Measurements from ENCODE around the gene PHOSPHO2.

Gene PHOSPHO2

GRCh38 chr2:169694113-169694893 lies at the start of gene PHOSPHO2, which contains the start of gene CFAP210:
PHOSPHO2 (plus strand) TSS chr2:169694469; CDS start chr2:169700972, 6,503 bp downstream.
CFAP210 (minus strand) TSS chr2:169694405; CDS start chr2:169694327, 78 bp downstream.
- peak; percentile 91 for DNase-seq

GRCh38 chr2:169647496-169647895 lies 46.8 kb upstream of the PHOSPHO2 start:
- DNase-seq, result no peak

- DNase-seq, result no peak
These were observed 45.0 kb upstream of the PHOSPHO2 start for GRCh38 chr2:169649278-169649677.

GRCh38 chr2:169653636-169654035 lies 40.6 kb upstream of the PHOSPHO2 start:
- DNase-seq, result no peak

- no peak for DNase-seq
These were observed 38.1 kb upstream of the PHOSPHO2 start for GRCh38 chr2:169656164-169656563.

- DNase-seq, result no peak
These were observed 35.4 kb upstream of the PHOSPHO2 start for GRCh38 chr2:169658877-169659276.

- DNase-seq, result no peak
These were observed 34.9 kb upstream of the PHOSPHO2 start for GRCh38 chr2:169659320-169659719.

GRCh38 chr2:169661265-169661664 lies 33.0 kb upstream of the PHOSPHO2 start:
- DNase-seq, result no peak

- DNase-seq, result no peak
These were observed 31.5 kb upstream of the PHOSPHO2 start for GRCh38 chr2:169662744-169663143.

GRCh38 chr2:169663247-169663646 lies 31.0 kb upstream of the PHOSPHO2 start:
- no peak for DNase-seq

- DNase-seq, result no peak
These were observed 29.7 kb upstream of the PHOSPHO2 start for GRCh38 chr2:169664600-169664977.

GRCh38 chr2:169664978-169665930 lies 29.0 kb upstream of the PHOSPHO2 start:
- DNase-seq, result no peak

GRCh38 chr2:169667583-169667982 lies 26.7 kb upstream of the PHOSPHO2 start:
- DNase-seq, result no peak

GRCh38 chr2:169670215-169670651 lies 24.0 kb upstream of the PHOSPHO2 start:
- no peak for DNase-seq

- DNase-seq, result no peak
These were observed 23.3 kb upstream of the PHOSPHO2 start for GRCh38 chr2:169670937-169671336.

GRCh38 chr2:169672406-169672805 lies 21.9 kb upstream of the PHOSPHO2 start:
- no peak for DNase-seq

GRCh38 chr2:169673106-169673505 lies 21.2 kb upstream of the PHOSPHO2 start:
- DNase-seq, result no peak

- no peak for DNase-seq
These were observed 20.3 kb upstream of the PHOSPHO2 start for GRCh38 chr2:169673921-169674320.

GRCh38 chr2:169676357-169676756 lies 17.9 kb upstream of the PHOSPHO2 start:
- no peak for DNase-seq

- DNase-seq, result no peak
These were observed 17.4 kb upstream of the PHOSPHO2 start for GRCh38 chr2:169676850-169677249.

GRCh38 chr2:169683054-169683424 lies 11.2 kb upstream of the PHOSPHO2 start:
- no peak for DNase-seq

- DNase-seq, result no peak
These were observed 10.7 kb upstream of the PHOSPHO2 start for GRCh38 chr2:169683425-169684134.

GRCh38 chr2:169684135-169684565 lies 10.1 kb upstream of the PHOSPHO2 start:
- no peak for DNase-seq
